Loucy (cell line): ENCODE measurements around the gene TMF1.

Source experiments
- H2AFZ ChIP-seq: fragments of 200-600 bp; sonication (generic); 2 replicates; pipeline ENCODE4 v1.6.0; 2016; ENCODE audit warnings: antibody characterized with exemption, mild to moderate bottlenecking, low read length, moderate library complexity
- H3F3A ChIP-seq: fragments of 200-600 bp; 2 replicates; pipeline ENCODE4 v1.6.0; 2016; ENCODE audit warnings: antibody characterized with exemption, low read depth, mild to moderate bottlenecking
- H3K27me3 ChIP-seq: fragments of 200-600 bp; sonication (generic); 2 replicates; pipeline ENCODE4 v1.6.1; 2014; ENCODE audit warnings: low read length, mild to moderate bottlenecking; ENCODE audit not compliant: insufficient read depth, poor library complexity, severe bottlenecking
- H3K36me3 ChIP-seq: fragments of 200-600 bp; sonication (generic); 2 replicates; pipeline ENCODE4 v1.6.1; 2016; ENCODE audit warnings: low read length; ENCODE audit not compliant: insufficient read depth
- H3K4me1 ChIP-seq: fragments of 200-600 bp; sonication (generic); 2 replicates; pipeline ENCODE4 v1.5.1; 2014; ENCODE audit warnings: low read length, mild to moderate bottlenecking; ENCODE audit not compliant: insufficient read depth, poor library complexity, severe bottlenecking
- H3K4me2 ChIP-seq: fragments of 200-600 bp; sonication (generic); 2 replicates; pipeline ENCODE4 v1.6.0; 2014; ENCODE audit warnings: antibody characterized with exemption, low read length, low read depth, mild to moderate bottlenecking; ENCODE audit not compliant: poor library complexity, severe bottlenecking
- H3K4me3 ChIP-seq: fragments of 200-600 bp; sonication (generic); 2 replicates; pipeline ENCODE4 v1.5.1; 2014; ENCODE audit warnings: low read length, mild to moderate bottlenecking, mixed read lengths; ENCODE audit not compliant: poor library complexity, severe bottlenecking
- H3K79me2 ChIP-seq: fragments of 200-600 bp; sonication (generic); 2 replicates; pipeline ENCODE4 v1.6.1; 2014; ENCODE audit warnings: low read length; ENCODE audit not compliant: insufficient read depth
- H3K9ac ChIP-seq: fragments of 200-600 bp; sonication (generic); 2 replicates; pipeline ENCODE4 v1.6.0; 2014; ENCODE audit warnings: mild to moderate bottlenecking, low read depth, low read length, moderate library complexity; ENCODE audit not compliant: poor library complexity, severe bottlenecking
- H3K9me2 ChIP-seq: fragments of 200-600 bp; sonication (generic); replicated peaks from 2 replicates; pipeline ENCODE4 v1.6.1; 2016; ENCODE audit warnings: low read depth, low read length, mixed read lengths
- H3K9me3 ChIP-seq: fragments of 200-600 bp; sonication (generic); 2 replicates; pipeline ENCODE4 v1.6.1; 2014; ENCODE audit warnings: mild to moderate bottlenecking, antibody characterized with exemption, low read length, low read depth; ENCODE audit not compliant: insufficient read depth
- H4K20me1 ChIP-seq: fragments of 200-600 bp; sonication (generic); 2 replicates; pipeline ENCODE4 v1.6.0; 2014; ENCODE audit warnings: antibody characterized with exemption, low read length, mild to moderate bottlenecking; ENCODE audit not compliant: insufficient read depth, poor library complexity, severe bottlenecking
- CTCF ChIP-seq: fragments of 200-600 bp; sonication (generic); conservative IDR thresholded peaks from 2 replicates; pipeline ENCODE4 v1.5.1; 2014; ENCODE audit warnings: mild to moderate bottlenecking, antibody characterized with exemption, low read length
- EZH2phosphoT487 ChIP-seq: fragments of 200-600 bp; IDR thresholded peaks from 2 replicates; pipeline ENCODE4 v1.6.1; 2018; ENCODE audit warnings: antibody characterized with exemption, mild to moderate bottlenecking, moderate library complexity, borderline replicate concordance

TMF1 gene

GRCh38 chr3:69094467-69095205 lies 42.5 kb upstream of the TMF1 start:
- Histone ChIP-seq H3K9ac (peak overlapping the region; percentile 69), H3K9me2 (no peaks in the 10 kb centered on the region), H2AFZ (no peak overlapping the region), H3K9me3 (no peaks in the 10 kb centered on the region), H3F3A (peaks cover 11% of the 10 kb centered on the region; the same call in 1 of the 2 replicates), H3K27me3 (no peaks in the 10 kb centered on the region), H3K4me2 (peak overlapping the region; percentile 48), H3K4me1 (peaks cover 49% of the 10 kb centered on the region), H3K36me3 (peaks cover 3% of the 10 kb centered on the region; the same call in 1 of the 2 replicates), H3K79me2 (peaks cover 89% of the 10 kb centered on the region), H4K20me1 (peaks cover 13% of the 10 kb centered on the region), H3K4me3 (no peak overlapping the region)
- no peak for TF ChIP-seq EZH2phosphoT487
- no peak for TF ChIP-seq CTCF

- peak overlapping the region; percentile 42; the same call in 1 of the 2 replicates for H2AFZ ChIP-seq
- peaks cover 94% of the 10 kb centered on the region for H3K79me2 ChIP-seq
- peaks cover 3% of the 10 kb centered on the region; the same call in 1 of the 2 replicates for H3K36me3 ChIP-seq
- TF ChIP-seq CTCF (no peak), EZH2phosphoT487 (no peak)
- H3K4me1 ChIP-seq, result peaks cover 67% of the 10 kb centered on the region
- peak overlapping the region; percentile 96 for H3K4me2 ChIP-seq
- H3F3A ChIP-seq, result peaks cover 11% of the 10 kb centered on the region; the same call in 1 of the 2 replicates
- H3K9me2 ChIP-seq, result no peaks in the 10 kb centered on the region
- peak overlapping the region; percentile 78 for H3K4me3 ChIP-seq
- H3K9ac ChIP-seq, result peak overlapping the region; percentile 69
- no peaks in the 10 kb centered on the region for H3K27me3 ChIP-seq
- peaks cover 28% of the 10 kb centered on the region for H4K20me1 ChIP-seq
- H3K9me3 ChIP-seq, result no peaks in the 10 kb centered on the region
Observed at GRCh38 chr3:69092030-69092516, 39.9 kb upstream of the TMF1 start.

- no peak for TF ChIP-seq EZH2phosphoT487
- TF ChIP-seq CTCF, result no peak
- H4K20me1 ChIP-seq, result peaks cover 26% of the 10 kb centered on the region
- H3F3A ChIP-seq, result peaks cover 11% of the 10 kb centered on the region; the same call in 1 of the 2 replicates
- H2AFZ ChIP-seq, result peak overlapping the region; percentile 42; the same call in 1 of the 2 replicates
- peaks cover 68% of the 10 kb centered on the region for H3K4me1 ChIP-seq
- peaks cover 3% of the 10 kb centered on the region; the same call in 1 of the 2 replicates for H3K36me3 ChIP-seq
- no peaks in the 10 kb centered on the region for H3K27me3 ChIP-seq
- peaks cover 94% of the 10 kb centered on the region for H3K79me2 ChIP-seq
- peak overlapping the region; percentile 69 for H3K9ac ChIP-seq
- no peaks in the 10 kb centered on the region for H3K9me3 ChIP-seq
- H3K9me2 ChIP-seq, result no peaks in the 10 kb centered on the region
- H3K4me3 ChIP-seq, result peak overlapping the region; percentile 78
- peak overlapping the region; percentile 96 for H3K4me2 ChIP-seq
Observed at GRCh38 chr3:69091389-69092029, 39.4 kb upstream of the TMF1 start.
